Stomach (tissue), 9 donors: ENCODE results near the gene ATP6V0D1. TPM values are rescaled to one million over a fixed set of nuclear protein-coding genes. Genes with fewer than 3 reads are reported as not detected.

ENCODE experiments used
- DNase-seq, 2 donors: peaks; one replicate each; pipeline versions ENCODE4 v3.0.0 to v3.0.0-alpha.2; 2013 to 2019
- H3K27ac ChIP-seq, 5 donors: fragments of 200-600 bp in 4 of 5; sonication (generic) in 4 of 5; one replicate each; pipeline ENCODE4 v1.5.1; 2013 to 2019; ENCODE audit warnings: mild to moderate bottlenecking in 1 of 5, moderate library complexity in 1 of 5
- H3K27me3 ChIP-seq, 3 donors: fragments of 200-600 bp; sonication (generic); one replicate each; pipeline ENCODE4 v1.5.1; 2017 to 2019; ENCODE audit warnings: mixed run types in 1 of 3
- H3K36me3 ChIP-seq, 4 donors: fragments of 200-600 bp; sonication (generic); 1 replicate in 3 of 4; 2 replicates in 1 of 4; pipeline ENCODE4 v1.5.1; 2016 to 2019
- H3K4me1 ChIP-seq, 4 donors: fragments of 200-600 bp; sonication (generic); one replicate each; pipeline ENCODE4 v1.5.1; 2016 to 2019
- H3K4me3 ChIP-seq, 4 donors: fragments of 200-600 bp; sonication (generic) in 3 of 4; one replicate each; pipeline ENCODE4 v1.5.1; 2016 to 2019; ENCODE audit warnings: mild to moderate bottlenecking in 1 of 4
- H3K9me3 ChIP-seq, 4 donors: fragments of 200-600 bp; sonication (generic); one replicate each; pipeline ENCODE4 v1.5.1; 2016 to 2019
- CTCF ChIP-seq, 7 experiments: fragments of 450-650 bp in 4 of 7; fragments of 200-600 bp in 3 of 7; sonication (generic) in 3 of 7; IDR thresholded peaks; one replicate each; pipeline ENCODE4 v1.5.1; 2016 to 2019; ENCODE audit warnings: antibody characterized with exemption in 7 of 7, control low read depth in 2 of 7, mild to moderate bottlenecking in 1 of 7
- EP300 ChIP-seq: sonication (generic); formaldehyde crosslinking; IDR thresholded peaks from one replicate; pipeline ENCODE4 v1.6.1; 2017; ENCODE audit warnings: antibody characterized with exemption
- POLR2A ChIP-seq, 4 donors: fragments of 450-650 bp; IDR thresholded peaks; one replicate each; pipeline ENCODE4 v1.6.1; 2016; ENCODE audit warnings: antibody characterized with exemption in 4 of 4, control low read depth in 2 of 4, mild to moderate bottlenecking in 1 of 4, moderate library complexity in 1 of 4
- POLR2AphosphoS5 ChIP-seq, 3 donors: sonication (generic); formaldehyde crosslinking; IDR thresholded peaks; one replicate each; pipeline ENCODE4 v1.6.1; 2016; ENCODE audit warnings: antibody characterized with exemption in 3 of 3
- WGBS, 5 donors: extraction: QIAGEN DNeasy Blood & Tissue Kit in 3 of 5; methylation state at CpG; one replicate each; pipeline versions ENCODE4 v1.1.5 to v1.1.7; 2013 to 2018; 5-methylcytosine and 5-hydroxymethylcytosine counted together
- intact Hi-C: fragments of 100-400 bp; cut with DNase I; formaldehyde crosslinking; loops from one replicate; pipeline ENCODE4 v1.15.1; 2023; ENCODE audit warnings: low total_unique reads
- polyA plus RNA-seq, 3 donors: library from polyadenylated mRNA; stranded (reverse); fragments of 200-250 nt; gene quantifications; one replicate each; pipeline ENCODE4 v1.2.3, GENCODE V29; 2013
- total RNA-seq, 5 donors: library from RNA; depleted of rRNA; stranded (reverse); fragments of >200 nt; gene quantifications; one replicate each; pipeline versions ENCODE4 v1.1.0 to v1.2.3, GENCODE V29; 2014 to 2016
- donor health status: healthy with polysubstance abuse.
- donor health status: Bipolar disorder and iron deficiency.
- donor health status: healthy.

Gene ATP6V0D1
- total and polyA plus RNA-seq, 8 donors: 23.5 to 102 (median 64.9) TPM

DNA sequence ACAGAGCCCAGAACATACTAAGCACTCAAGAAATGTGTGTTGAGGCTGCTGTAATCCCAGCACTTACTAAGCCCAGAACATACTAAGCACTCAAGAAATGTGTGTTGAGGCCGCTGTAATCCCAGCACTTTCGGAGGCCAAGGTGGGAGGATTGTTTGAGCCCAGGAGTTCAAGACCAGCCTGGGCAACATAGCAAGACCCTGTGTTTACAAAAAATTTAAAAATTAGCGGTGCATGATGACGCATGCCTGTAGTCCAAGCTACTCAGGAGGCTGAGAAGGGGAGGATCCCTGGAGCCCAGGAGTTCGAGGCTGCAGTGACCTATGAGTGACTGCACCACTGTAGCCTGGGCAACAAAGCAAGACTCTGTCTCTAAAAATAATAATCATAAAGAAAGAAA lies 57.9 kb downstream of the ATP6V0D1 start:
- TF ChIP-seq POLR2A (IDR thresholded peaks at IDR 0.05): no peak
- TF ChIP-seq EP300: no peak
- no peak for TF ChIP-seq POLR2AphosphoS5 (IDR thresholded peaks at IDR 0.05)
- TF ChIP-seq CTCF (IDR thresholded peaks at IDR 0.05): no peak
- DNase-seq: no peak
- peaks cover 0 to 37% (median 0%) of the 10 kb centered on the region in 3 donors for H3K27me3 ChIP-seq
- H3K4me1 ChIP-seq: peaks cover 0 to 10% (median 3%) of the 10 kb centered on the region in 4 donors
- no peak overlapping the region for H3K4me3 ChIP-seq
- WGBS, 5 donors: 89 to 92% (median 90%) methylated on average over 5 of the region's 5 CpGs
- no peaks in the 10 kb centered on the region for H3K9me3 ChIP-seq
- H3K27ac ChIP-seq: no peak overlapping the region
- H3K36me3 ChIP-seq: no peaks in the 10 kb centered on the region
- intact Hi-C loops: no loop called here

DNA sequence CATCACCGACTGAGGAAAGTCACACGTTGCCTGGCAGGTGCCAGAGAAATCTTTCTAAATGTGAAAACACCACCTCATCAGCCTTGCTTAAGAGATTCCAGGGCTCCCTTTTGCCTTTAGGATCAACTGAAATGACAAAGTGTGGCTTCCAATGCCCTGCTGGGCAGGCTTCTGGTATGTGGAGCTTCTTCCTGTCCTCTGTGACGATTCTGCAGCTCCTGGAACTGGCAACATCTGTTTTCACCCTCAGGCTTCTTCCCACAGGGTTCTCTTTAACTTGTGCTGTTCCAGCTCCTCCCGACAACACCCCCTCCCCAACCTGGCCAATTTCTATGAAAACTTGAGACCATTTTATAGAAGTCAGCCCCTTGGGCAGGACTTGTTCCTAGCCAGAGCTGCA lies 59.9 kb downstream of the ATP6V0D1 start:
- H3K36me3 ChIP-seq: no peaks in the 10 kb centered on the region
- peaks cover 0 to 15% (median 10%) of the 10 kb centered on the region in 4 donors for H3K4me1 ChIP-seq
- DNase-seq: no peak
- H3K27ac ChIP-seq: no peak overlapping the region
- TF ChIP-seq EP300: no peak
- TF ChIP-seq POLR2A (IDR thresholded peaks at IDR 0.05): no peak
- no peak for TF ChIP-seq CTCF (IDR thresholded peaks at IDR 0.05)
- no peak for TF ChIP-seq POLR2AphosphoS5 (IDR thresholded peaks at IDR 0.05)
- H3K4me3 ChIP-seq: no peak overlapping the region
- H3K27me3 ChIP-seq: peaks cover 0 to 22% (median 0%) of the 10 kb centered on the region in 3 donors
- intact Hi-C loops: no loop called here
- WGBS, 5 donors: 77 to 89% (median 85%) methylated on average over 4 of the region's 4 CpGs
- H3K9me3 ChIP-seq: no peaks in the 10 kb centered on the region

DNA sequence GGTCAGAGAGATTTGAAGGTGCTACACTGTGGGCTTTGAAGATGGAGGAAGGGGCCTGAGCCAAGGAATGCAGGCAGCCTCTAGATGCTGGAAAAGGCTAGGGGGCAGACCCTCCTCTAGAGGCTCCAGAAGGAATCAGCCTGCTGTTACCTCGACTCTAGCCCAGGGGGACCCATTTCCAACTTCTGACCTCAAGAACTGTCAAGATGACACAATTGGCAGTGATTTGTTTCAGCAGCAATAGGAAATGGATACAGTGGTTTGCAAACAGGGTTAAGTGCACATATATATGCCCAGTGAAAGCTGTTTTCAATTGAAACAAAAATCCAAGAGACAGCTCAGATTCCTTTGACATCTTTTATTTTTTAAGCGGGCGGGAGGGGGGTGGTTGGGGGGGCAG lies 61.0 kb downstream of the ATP6V0D1 start:
- 77 to 94% (median 81%) methylated on average over 3 of the region's 3 CpGs for WGBS, 5 donors
- H3K27ac ChIP-seq: no peak overlapping the region
- H3K27me3 ChIP-seq: peaks cover 0 to 11% (median 0%) of the 10 kb centered on the region in 3 donors
- no peaks in the 10 kb centered on the region for H3K9me3 ChIP-seq
- H3K36me3 ChIP-seq: no peaks in the 10 kb centered on the region
- intact Hi-C loops: no loop called here
- peaks cover 7 to 22% (median 19%) of the 10 kb centered on the region in 4 donors for H3K4me1 ChIP-seq
- TF ChIP-seq POLR2A (IDR thresholded peaks at IDR 0.05) (no peak), POLR2AphosphoS5 (IDR thresholded peaks at IDR 0.05) (no peak), CTCF (IDR thresholded peaks at IDR 0.05) (no peak), EP300 (no peak)
- no peak overlapping the region for H3K4me3 ChIP-seq
- DNase-seq: no peak

DNA sequence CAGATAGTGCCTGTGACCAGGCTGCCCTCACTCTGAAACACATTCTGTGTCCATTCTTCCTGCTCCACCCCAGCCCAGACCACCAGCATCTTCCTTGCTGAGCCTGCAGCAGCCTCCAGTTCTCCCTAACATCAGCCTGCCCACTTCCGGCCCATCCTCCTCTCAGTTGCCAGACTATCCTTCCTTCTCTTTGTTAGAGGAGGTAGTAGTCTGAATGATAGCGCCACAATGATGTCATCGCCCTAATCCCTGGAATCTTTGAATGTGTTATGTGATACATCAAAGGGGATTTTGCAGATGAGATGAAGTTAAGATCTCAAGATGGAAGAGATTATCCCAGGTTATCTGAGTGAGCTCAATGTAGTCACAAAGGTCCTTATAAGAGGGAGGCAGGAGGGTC lies 61.5 kb downstream of the ATP6V0D1 start:
- Histone ChIP-seq H3K36me3 (no peaks in the 10 kb centered on the region), H3K27me3 (peaks cover 0 to 6% (median 0%) of the 10 kb centered on the region in 3 donors), H3K4me3 (no peak overlapping the region), H3K9me3 (no peaks in the 10 kb centered on the region), H3K27ac (no peak overlapping the region), H3K4me1 (peaks cover 7 to 26% (median 23%) of the 10 kb centered on the region in 4 donors)
- WGBS, 5 donors: 89 to 97% (median 90%) methylated on average over 3 of the region's 3 CpGs
- DNase-seq: no peak
- TF ChIP-seq CTCF (IDR thresholded peaks at IDR 0.05) (no peak), EP300 (no peak), POLR2A (IDR thresholded peaks at IDR 0.05) (no peak), POLR2AphosphoS5 (IDR thresholded peaks at IDR 0.05) (no peak)
- intact Hi-C loops: no loop called here
